ENCODE data around the gene TXNL4A.

- TF ChIP-seq CTCF (IDR thresholded peaks at IDR 0.05; ENCODE audit: low read depth, low read length, poor library complexity, severe bottlenecking) (no peak), EZH2phosphoT487 (IDR thresholded peaks at IDR 0.05; ENCODE audit: borderline replicate concordance, low read length) (no peak)
These were observed 55.5 kb downstream of the TXNL4A start for GRCh38 chr18:79932907-79933306.
